ENCODE measurements around the gene SLC27A3. TPM values are rescaled to one million over a fixed set of nuclear protein-coding genes. Genes with fewer than 3 reads are reported as not detected.

SLC27A3 gene
- total and polyA plus RNA-seq, 9 of the 15 experiments (the other 6 are each of a cell fraction or from before 2014, with no cell fraction given): 0.57 to 5.2 (median 2.8) TPM

GRCh38 chr1:153790966-153791647 lies 15.9 kb downstream of the SLC27A3 start (continued):
- TF ChIP-seq, protein P1, sequence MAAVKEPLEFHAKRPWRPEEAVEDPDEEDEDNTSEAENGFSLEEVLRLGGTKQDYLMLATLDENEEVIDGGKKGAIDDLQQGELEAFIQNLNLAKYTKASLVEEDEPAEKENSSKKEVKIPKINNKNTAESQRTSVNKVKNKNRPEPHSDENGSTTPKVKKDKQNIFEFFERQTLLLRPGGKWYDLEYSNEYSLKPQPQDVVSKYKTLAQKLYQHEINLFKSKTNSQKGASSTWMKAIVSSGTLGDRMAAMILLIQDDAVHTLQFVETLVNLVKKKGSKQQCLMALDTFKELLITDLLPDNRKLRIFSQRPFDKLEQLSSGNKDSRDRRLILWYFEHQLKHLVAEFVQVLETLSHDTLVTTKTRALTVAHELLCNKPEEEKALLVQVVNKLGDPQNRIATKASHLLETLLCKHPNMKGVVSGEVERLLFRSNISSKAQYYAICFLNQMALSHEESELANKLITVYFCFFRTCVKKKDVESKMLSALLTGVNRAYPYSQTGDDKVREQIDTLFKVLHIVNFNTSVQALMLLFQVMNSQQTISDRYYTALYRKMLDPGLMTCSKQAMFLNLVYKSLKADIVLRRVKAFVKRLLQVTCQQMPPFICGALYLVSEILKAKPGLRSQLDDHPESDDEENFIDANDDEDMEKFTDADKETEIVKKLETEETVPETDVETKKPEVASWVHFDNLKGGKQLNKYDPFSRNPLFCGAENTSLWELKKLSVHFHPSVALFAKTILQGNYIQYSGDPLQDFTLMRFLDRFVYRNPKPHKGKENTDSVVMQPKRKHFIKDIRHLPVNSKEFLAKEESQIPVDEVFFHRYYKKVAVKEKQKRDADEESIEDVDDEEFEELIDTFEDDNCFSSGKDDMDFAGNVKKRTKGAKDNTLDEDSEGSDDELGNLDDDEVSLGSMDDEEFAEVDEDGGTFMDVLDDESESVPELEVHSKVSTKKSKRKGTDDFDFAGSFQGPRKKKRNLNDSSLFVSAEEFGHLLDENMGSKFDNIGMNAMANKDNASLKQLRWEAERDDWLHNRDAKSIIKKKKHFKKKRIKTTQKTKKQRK (IDR thresholded peaks at IDR 0.05; ENCODE audit: borderline replicate concordance, low read depth, low read length): no peak
- TF ChIP-seq HDAC3 (IDR thresholded peaks at IDR 0.05; ENCODE audit: borderline replicate concordance, partially characterized antibody) (no peak), BRF2 (IDR thresholded peaks at IDR 0.05; ENCODE audit: borderline replicate concordance, insufficient read depth, insufficient read length) (no peak), EP300 (IDR thresholded peaks at IDR 0.05; ENCODE audit: low read length) (no peak), BRD9 (IDR thresholded peaks at IDR 0.05; ENCODE audit: low read depth, partially characterized antibody) (no peak), ADNP (tag; IDR thresholded peaks at IDR 0.05) (peak; percentile 94), CEBPG (CRISPR knock-in tag; IDR thresholded peaks at IDR 0.05) (peak; percentile 81), CEBPG (tag; conservative IDR thresholded peaks at IDR 0.05 in 1 of 2, IDR thresholded peaks at IDR 0.05 in 1 of 2) (peak; percentile 98 to 99), ATF7 (IDR thresholded peaks at IDR 0.05) (peak; percentile 60; the same call in 1 of the 2 replicates), PKNOX1 (IDR thresholded peaks at IDR 0.05) (peak; percentile 94), ZBTB12 (CRISPR knock-in tag; IDR thresholded peaks at IDR 0.05) (no peak), HDAC2 (IDR thresholded peaks at IDR 0.05) (no peak), ZNF316 (IDR thresholded peaks at IDR 0.05) (no peak), HIVEP1 (CRISPR knock-in tag; IDR thresholded peaks at IDR 0.05) (no peak), TAL1 (IDR thresholded peaks at IDR 0.05) (no peak), NCOA4 (IDR thresholded peaks at IDR 0.05; ENCODE audit: partially characterized antibody) (no peak), ARID1B (IDR thresholded peaks at IDR 0.05) (peak; percentile 47; the same call in 1 of the 2 replicates), ZNF212 (CRISPR knock-in tag; IDR thresholded peaks at IDR 0.05) (no peak)
- TF ChIP-seq, protein P2, sequence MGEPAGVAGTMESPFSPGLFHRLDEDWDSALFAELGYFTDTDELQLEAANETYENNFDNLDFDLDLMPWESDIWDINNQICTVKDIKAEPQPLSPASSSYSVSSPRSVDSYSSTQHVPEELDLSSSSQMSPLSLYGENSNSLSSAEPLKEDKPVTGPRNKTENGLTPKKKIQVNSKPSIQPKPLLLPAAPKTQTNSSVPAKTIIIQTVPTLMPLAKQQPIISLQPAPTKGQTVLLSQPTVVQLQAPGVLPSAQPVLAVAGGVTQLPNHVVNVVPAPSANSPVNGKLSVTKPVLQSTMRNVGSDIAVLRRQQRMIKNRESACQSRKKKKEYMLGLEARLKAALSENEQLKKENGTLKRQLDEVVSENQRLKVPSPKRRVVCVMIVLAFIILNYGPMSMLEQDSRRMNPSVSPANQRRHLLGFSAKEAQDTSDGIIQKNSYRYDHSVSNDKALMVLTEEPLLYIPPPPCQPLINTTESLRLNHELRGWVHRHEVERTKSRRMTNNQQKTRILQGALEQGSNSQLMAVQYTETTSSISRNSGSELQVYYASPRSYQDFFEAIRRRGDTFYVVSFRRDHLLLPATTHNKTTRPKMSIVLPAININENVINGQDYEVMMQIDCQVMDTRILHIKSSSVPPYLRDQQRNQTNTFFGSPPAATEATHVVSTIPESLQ (CRISPR knock-in tag; IDR thresholded peaks at IDR 0.05): no peak
- TF ChIP-seq, protein P3, sequence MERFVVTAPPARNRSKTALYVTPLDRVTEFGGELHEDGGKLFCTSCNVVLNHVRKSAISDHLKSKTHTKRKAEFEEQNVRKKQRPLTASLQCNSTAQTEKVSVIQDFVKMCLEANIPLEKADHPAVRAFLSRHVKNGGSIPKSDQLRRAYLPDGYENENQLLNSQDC (CRISPR knock-in tag; IDR thresholded peaks at IDR 0.05): no peak

Measured in K562 (cell line).